ENCODE measurements around the gene TRPC4. TPM values are rescaled to one million over a fixed set of nuclear protein-coding genes. Genes with fewer than 3 reads are reported as not detected.

The TRPC4 gene
- polyA plus RNA-seq, 1 donor from 2014 or later = 8.8 TPM

GRCh38 chr13:37736045-37736444, 133.5 kb downstream of the TRPC4 start:
- Histone ChIP-seq H3K27ac (ENCODE audit: low read length) (peak overlapping the region; percentile 59), H3K4me3 (ENCODE audit: low read length) (peak overlapping the region; percentile 37), H3K36me3 (ENCODE audit: insufficient read depth, low read length) (no peaks in the 10 kb centered on the region), H3K27me3 (ENCODE audit: insufficient read depth, low read depth, low read length) (no peaks in the 10 kb centered on the region), H3F3A (ENCODE audit: insufficient read depth, low read length, poor library complexity, severe bottlenecking) (peaks cover 10% of the 10 kb centered on the region), H3K9ac (ENCODE audit: low read length) (no peak overlapping the region), H3K79me2 (replicated peaks; ENCODE audit: insufficient read depth, low read length) (no peaks in the 10 kb centered on the region), H4K20me1 (ENCODE audit: insufficient read depth) (no peaks in the 10 kb centered on the region), H2AFZ (ENCODE audit: low read depth, low read length) (no peak overlapping the region), H3K9me2 (ENCODE audit: insufficient read depth, low read length) (no peaks in the 10 kb centered on the region), H3K9me3 (ENCODE audit: low read length) (no peaks in the 10 kb centered on the region), H3K4me2 (ENCODE audit: low read length) (peak overlapping the region; percentile 11)
- TF ChIP-seq MXI1 (conservative IDR thresholded peaks at IDR 0.05; ENCODE audit: poor library complexity, severe bottlenecking) = peak; percentile 31
- TF ChIP-seq RAD21 (conservative IDR thresholded peaks at IDR 0.05) = no peak
- TF ChIP-seq TAF1 (IDR thresholded peaks at IDR 0.05; ENCODE audit: low read depth) = no peak
- peak; percentile 88 for TF ChIP-seq POLR2AphosphoS5 (IDR thresholded peaks at IDR 0.05)
- TF ChIP-seq CTCF (IDR thresholded peaks at IDR 0.05; ENCODE audit: poor library complexity, severe bottlenecking) = no peak
- no peak for TF ChIP-seq EZH2 (IDR thresholded peaks at IDR 0.05; ENCODE audit: borderline replicate concordance, insufficient read depth, low read length, poor library complexity, severe bottlenecking)
- no peak for TF ChIP-seq SMC3 (conservative IDR thresholded peaks at IDR 0.05; ENCODE audit: poor library complexity)
- peak; percentile 53 for TF ChIP-seq REST (IDR thresholded peaks at IDR 0.05; ENCODE audit: borderline replicate concordance)
- peak; percentile 73 for TF ChIP-seq EP300 (conservative IDR thresholded peaks at IDR 0.05; ENCODE audit: poor library complexity, severe bottlenecking)

- Histone ChIP-seq H3K9me3 (ENCODE audit: low read length) (no peaks in the 10 kb centered on the region), H3K27me3 (ENCODE audit: insufficient read depth, low read depth, low read length) (no peaks in the 10 kb centered on the region), H3K9ac (ENCODE audit: low read length) (no peak overlapping the region), H2AFZ (ENCODE audit: low read depth, low read length) (no peak overlapping the region), H3K4me3 (ENCODE audit: low read length) (no peak overlapping the region), H3K9me2 (ENCODE audit: insufficient read depth, low read length) (no peaks in the 10 kb centered on the region), H3K27ac (ENCODE audit: low read length) (peak overlapping the region; percentile 59), H4K20me1 (ENCODE audit: insufficient read depth) (no peaks in the 10 kb centered on the region), H3K79me2 (replicated peaks; ENCODE audit: insufficient read depth, low read length) (no peaks in the 10 kb centered on the region), H3F3A (ENCODE audit: insufficient read depth, low read length, poor library complexity, severe bottlenecking) (peaks cover 10% of the 10 kb centered on the region), H3K36me3 (ENCODE audit: insufficient read depth, low read length) (no peaks in the 10 kb centered on the region), H3K4me2 (ENCODE audit: low read length) (peak overlapping the region; percentile 11)
- no peak for TF ChIP-seq TAF1 (IDR thresholded peaks at IDR 0.05; ENCODE audit: low read depth)
- peak; percentile 71 for TF ChIP-seq EP300 (conservative IDR thresholded peaks at IDR 0.05; ENCODE audit: poor library complexity, severe bottlenecking)
- peak; percentile 69 for TF ChIP-seq POLR2AphosphoS5 (IDR thresholded peaks at IDR 0.05)
- TF ChIP-seq SMC3 (conservative IDR thresholded peaks at IDR 0.05; ENCODE audit: poor library complexity) = no peak
- no peak for TF ChIP-seq CTCF (IDR thresholded peaks at IDR 0.05; ENCODE audit: poor library complexity, severe bottlenecking)
- no peak for TF ChIP-seq MXI1 (conservative IDR thresholded peaks at IDR 0.05; ENCODE audit: poor library complexity, severe bottlenecking)
- TF ChIP-seq EZH2 (IDR thresholded peaks at IDR 0.05; ENCODE audit: borderline replicate concordance, insufficient read depth, low read length, poor library complexity, severe bottlenecking) = no peak
- TF ChIP-seq REST (IDR thresholded peaks at IDR 0.05; ENCODE audit: borderline replicate concordance) = no peak
- no peak for TF ChIP-seq RAD21 (conservative IDR thresholded peaks at IDR 0.05)
These were observed 134.3 kb downstream of the TRPC4 start for GRCh38 chr13:37735293-37735692.
